ENCODE data around the gene PDIA5.

Gene PDIA5

DNA sequence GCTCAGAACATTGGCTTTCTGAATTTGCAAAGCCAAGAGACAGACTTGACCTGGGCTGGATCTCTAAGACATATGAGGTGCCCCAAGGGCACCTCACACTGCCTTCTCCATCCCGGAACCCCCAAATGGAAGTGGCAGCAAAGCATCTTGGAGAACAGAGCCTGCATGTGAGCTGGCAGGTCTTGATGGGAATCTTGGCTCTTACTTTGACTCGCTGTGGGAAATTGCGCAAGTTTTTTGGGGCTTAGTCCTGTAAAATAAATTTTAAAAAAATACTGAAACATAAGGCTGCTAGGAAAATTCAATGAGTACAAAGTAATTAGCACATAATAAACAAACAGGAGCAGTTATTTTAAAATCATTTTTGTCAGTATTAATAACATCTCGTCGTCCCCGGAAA, 121.2 kb downstream of the PDIA5 start:
- DNase-seq: no peak

DNA sequence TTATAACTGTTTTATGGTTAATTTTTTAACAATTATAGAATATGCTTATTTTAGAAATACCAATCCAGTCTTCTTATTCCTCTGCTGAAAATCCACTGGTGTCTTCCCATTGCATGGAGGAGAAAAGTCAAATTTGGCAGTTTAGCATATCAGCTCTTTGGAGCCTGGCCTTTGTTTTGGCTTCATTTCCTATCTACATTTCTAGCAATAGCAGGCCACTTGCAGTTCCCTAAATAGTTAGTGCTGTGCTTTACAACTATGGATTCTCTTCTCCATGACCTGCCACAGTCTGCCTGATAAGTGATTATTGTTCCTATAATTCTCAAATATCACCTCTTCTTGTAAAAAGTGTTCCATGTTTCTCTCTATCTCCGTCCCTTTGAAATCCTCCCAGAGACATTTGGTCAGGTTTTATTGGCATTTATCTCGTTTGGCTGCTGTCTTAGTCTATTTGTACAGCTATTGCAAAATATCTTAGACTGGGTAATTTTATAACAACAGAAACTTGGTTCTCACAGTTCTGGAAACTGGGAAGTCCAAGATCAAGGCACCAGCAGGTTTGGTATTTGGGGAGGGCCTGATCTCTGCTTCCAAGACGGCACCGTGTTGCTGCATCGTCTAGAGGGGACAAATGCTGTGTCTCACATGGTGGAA, 126.8 kb downstream of the PDIA5 start:
- DNase-seq: peak; percentile 31

DNA sequence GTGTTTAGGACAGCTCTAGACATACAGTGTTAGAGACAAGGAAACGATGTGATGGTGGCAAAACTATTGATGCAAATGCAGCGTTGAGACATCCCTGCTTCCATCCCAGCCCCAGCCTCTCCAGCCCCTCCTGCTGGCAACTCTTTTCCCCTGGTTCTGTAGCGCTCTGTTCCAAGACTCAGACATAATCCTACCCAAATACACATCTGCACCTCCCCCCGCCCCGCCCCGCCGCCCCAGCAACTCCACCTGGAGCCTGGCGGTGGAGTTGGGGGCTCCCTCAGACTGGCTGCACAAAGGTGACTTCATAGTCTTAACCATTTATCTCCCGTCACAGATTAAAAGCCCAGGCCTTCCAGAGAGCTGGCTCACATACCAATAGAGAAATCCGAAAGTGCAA, 127.7 kb downstream of the PDIA5 start:
- DNase-seq: peak; percentile 86

DNA sequence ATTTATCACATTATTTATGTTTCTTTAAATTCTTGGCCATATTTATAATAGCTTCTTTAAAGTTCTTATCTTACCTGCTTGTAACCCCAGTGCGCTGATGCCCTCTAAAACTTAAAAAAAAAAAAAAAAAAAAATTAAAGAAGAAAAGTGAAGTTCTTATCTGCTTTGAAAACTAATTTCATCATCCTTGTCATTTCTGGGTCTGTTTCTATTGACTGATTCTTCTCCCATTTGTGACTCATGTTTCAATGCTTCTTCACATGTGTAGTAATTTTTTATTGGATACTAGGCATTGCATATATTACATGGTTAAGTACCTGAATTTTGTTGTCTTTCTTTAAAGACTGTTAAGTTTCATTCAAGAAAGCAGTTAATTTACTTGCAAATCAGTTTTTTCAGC, 131.5 kb downstream of the PDIA5 start:
- DNase-seq: no peak

DNA sequence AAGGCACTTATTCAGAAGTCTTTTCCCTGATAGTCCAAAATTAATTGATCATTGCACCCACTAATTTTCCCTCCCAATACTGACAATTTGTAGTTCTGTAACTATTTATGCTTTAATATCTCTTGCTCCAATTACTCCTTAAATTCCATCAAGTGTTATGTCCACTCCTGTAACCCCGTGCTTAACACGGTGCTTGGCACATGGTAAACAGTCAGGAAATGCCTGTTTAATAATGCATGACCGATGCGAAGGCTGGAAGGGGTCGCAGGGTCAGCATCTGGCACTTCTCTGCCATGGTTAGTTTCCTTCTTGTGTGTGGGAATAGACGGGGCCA, 134.4 kb downstream of the PDIA5 start:
- no peak for DNase-seq

DNA sequence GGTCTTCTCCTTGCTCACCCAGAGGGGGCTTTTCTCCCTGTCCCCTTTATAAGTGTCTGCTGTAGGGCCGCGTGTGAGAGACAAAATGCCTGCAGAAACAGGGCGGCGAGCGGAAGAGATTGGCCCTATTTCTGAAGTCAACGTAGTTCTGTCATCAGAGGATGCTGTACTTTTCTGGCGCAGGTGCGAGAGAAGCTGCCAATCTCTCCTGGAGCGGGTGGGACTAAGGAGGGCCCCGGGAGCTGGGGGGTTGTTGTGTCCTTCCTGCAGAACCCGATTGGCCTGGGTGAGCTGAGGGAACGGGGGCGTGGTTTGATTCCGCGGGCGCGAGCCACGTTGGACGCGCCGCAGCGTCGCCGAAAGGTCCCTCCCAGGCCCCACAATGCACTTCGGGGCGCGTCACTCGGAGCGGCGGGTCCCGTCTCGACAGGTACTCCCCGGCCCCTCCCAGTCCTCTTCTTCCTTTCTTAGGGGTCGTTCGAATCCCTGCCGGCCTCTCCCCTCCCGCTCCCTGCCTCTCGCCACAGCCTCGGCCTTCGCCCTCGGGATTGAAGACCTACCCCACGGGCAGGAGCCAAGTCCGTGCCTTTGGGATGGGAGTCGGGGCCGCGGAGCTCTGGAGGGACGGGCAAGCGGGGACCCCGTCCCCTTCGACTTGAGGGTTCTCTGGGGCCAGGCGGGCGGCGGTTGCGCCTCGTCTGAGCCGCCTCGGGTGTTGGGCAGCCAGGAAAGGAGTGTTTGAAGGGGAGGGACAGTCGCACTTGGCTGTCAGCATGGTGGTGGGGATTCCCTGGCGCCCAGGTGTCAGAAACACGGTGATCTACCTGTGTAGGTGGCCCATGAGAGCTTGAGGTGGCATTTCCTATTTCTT, 135.0 kb downstream of the PDIA5 start, which contains the start of gene SEC22A:
TSS of gene SEC22A (plus strand) at position 387 of the 871 bp plus-strand sequence. CDS start 7,275 bp downstream, outside the sequence.
- DNase-seq: peak; percentile 99

DNA sequence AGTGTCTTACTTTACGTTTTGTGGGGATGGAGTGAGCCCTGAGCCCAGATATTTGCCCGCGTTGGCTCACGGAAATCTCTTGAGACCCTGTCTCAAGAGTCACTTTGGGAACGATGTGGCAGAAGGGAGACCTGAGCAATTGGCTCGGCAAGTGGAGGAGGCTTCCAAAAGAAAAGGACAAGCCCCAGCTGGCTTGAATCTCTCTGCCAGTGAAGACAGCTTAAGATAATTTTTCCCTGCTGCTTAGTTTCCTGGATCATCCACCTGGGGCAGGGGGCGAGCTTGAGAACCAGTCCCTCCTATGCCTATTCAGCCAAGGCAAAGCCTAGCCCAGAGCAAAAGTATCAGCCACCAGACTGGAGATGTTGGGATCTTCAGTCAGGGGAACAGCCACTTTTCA, 135.6 kb downstream of the PDIA5 start:
- peak; percentile 72 for DNase-seq
